ENCODE results near the gene SREBF2. TPM values are rescaled to one million over a fixed set of nuclear protein-coding genes. Genes with fewer than 3 reads are reported as not detected.

The SREBF2 gene
- total and polyA plus RNA-seq, 2 of the 13 experiments (the other 11 are each of a cell fraction or from before 2014, with no cell fraction given): 53.8 to 72.6 TPM

DNA sequence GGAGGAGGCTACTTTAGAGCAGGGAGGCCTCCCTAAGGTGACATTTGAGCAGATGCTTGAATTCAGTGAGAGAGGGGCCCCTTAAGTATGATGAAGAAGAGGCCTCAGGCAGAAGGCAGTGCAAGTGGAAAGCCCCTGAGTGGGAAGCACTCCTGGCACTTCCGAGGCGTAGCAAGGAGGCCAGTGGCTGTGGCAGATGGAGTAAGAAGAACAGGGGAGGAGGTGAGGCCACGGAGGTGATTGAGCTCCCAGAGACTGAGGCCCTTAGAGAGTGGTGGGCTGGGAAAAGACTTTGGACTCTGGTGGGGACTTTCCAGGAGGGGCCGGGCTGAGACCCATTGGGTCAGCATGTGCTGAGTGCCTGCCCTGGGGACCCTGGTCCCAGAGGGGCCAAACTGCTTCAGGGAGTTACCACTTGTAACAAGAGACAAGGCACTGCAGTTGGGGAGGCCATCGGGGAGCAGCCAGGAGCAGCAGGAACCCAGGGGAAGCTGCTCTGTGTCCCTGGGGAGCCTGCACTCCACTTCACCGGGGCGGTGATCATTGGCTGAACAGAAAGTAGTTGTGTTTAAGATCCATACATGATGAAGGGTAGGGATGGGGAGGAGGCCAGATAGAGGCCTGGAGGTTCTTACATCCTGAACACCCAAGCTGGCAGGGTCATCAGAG, 116.5 kb downstream of the SREBF2 start (continued):
- TF ChIP-seq, protein P1, sequence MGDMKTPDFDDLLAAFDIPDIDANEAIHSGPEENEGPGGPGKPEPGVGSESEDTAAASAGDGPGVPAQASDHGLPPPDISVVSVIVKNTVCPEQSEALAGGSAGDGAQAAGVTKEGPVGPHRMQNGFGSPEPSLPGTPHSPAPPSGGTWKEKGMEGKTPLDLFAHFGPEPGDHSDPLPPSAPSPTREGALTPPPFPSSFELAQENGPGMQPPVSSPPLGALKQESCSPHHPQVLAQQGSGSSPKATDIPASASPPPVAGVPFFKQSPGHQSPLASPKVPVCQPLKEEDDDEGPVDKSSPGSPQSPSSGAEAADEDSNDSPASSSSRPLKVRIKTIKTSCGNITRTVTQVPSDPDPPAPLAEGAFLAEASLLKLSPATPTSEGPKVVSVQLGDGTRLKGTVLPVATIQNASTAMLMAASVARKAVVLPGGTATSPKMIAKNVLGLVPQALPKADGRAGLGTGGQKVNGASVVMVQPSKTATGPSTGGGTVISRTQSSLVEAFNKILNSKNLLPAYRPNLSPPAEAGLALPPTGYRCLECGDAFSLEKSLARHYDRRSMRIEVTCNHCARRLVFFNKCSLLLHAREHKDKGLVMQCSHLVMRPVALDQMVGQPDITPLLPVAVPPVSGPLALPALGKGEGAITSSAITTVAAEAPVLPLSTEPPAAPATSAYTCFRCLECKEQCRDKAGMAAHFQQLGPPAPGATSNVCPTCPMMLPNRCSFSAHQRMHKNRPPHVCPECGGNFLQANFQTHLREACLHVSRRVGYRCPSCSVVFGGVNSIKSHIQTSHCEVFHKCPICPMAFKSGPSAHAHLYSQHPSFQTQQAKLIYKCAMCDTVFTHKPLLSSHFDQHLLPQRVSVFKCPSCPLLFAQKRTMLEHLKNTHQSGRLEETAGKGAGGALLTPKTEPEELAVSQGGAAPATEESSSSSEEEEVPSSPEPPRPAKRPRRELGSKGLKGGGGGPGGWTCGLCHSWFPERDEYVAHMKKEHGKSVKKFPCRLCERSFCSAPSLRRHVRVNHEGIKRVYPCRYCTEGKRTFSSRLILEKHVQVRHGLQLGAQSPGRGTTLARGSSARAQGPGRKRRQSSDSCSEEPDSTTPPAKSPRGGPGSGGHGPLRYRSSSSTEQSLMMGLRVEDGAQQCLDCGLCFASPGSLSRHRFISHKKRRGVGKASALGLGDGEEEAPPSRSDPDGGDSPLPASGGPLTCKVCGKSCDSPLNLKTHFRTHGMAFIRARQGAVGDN (CRISPR knock-in tag; IDR thresholded peaks at IDR 0.05): peak; percentile 54

DNA sequence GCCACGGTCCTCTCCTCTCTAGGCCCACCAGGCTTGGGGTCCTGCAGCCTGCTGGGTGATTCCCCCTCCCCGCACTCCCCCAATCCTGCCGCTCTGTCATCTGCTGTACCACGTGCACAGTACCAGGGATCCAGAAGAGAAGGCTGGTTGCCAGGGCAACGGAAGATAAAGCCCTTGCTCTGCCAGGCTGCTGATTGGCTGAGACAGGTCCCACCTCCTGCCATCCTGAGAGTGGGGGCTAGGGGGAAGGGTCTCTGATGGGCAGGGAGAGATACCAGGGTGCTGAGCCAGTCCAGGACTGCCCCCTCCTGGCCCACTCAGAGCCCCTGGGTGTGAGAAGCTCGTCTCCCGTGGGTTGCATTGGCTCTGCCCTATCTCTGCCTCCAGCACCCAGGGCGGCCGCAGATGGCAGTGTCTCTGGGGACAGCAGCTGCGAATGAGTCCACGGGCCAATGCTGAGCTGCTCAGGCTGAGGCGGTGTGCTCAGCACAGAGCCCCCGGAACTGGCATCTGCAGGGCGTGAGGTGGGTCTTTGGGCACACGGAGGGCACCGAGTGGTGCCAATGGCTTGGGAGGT, 119.1 kb downstream of the SREBF2 start, which contains the start of gene SMIM45:
SMIM45 (plus strand) TSS at position 253 of the 577 bp plus-strand sequence.
- ChIA-PET CTCF (ENCODE audit: low intra/inter-chr PET ratio, low total read pairs) (interaction anchor here (1.5 kb wide), 1 partner anchor 163 kb away, joined by 5 read pairs; no protein-coding TSS in a partner anchor), POLR2A (no interaction called here)
- in situ Hi-C loops (cut with HindIII; ENCODE audit: extremely low pct_ligation_motif_present, low pct_unique_long_range_greater_than_20kb): loop anchor here (25.0 kb wide), 1 partner anchor 485 kb away; the partner anchor contains the start of gene NFAM1
- no peak for TF ChIP-seq ZSCAN22 (CRISPR knock-in tag; IDR thresholded peaks at IDR 0.05)
- peak; percentile 24; the same call in 1 of the 2 replicates for TF ChIP-seq RFX1 (IDR thresholded peaks at IDR 0.05)
- TF ChIP-seq HOXA5 (CRISPR knock-in tag; IDR thresholded peaks at IDR 0.05): no peak
- TF ChIP-seq ZMYM3 (CRISPR knock-in tag; IDR thresholded peaks at IDR 0.05): no peak
- TF ChIP-seq, protein P2, sequence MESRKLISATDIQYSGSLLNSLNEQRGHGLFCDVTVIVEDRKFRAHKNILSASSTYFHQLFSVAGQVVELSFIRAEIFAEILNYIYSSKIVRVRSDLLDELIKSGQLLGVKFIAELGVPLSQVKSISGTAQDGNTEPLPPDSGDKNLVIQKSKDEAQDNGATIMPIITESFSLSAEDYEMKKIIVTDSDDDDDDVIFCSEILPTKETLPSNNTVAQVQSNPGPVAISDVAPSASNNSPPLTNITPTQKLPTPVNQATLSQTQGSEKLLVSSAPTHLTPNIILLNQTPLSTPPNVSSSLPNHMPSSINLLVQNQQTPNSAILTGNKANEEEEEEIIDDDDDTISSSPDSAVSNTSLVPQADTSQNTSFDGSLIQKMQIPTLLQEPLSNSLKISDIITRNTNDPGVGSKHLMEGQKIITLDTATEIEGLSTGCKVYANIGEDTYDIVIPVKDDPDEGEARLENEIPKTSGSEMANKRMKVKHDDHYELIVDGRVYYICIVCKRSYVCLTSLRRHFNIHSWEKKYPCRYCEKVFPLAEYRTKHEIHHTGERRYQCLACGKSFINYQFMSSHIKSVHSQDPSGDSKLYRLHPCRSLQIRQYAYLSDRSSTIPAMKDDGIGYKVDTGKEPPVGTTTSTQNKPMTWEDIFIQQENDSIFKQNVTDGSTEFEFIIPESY (CRISPR knock-in tag; IDR thresholded peaks at IDR 0.05): no peak
- 0 out of 2 replicates have a peak, but pooled peaks have one; percentile 19 for TF ChIP-seq HNRNPL (IDR thresholded peaks at IDR 0.05; ENCODE audit: low read depth, low read length)
- no peak for TF ChIP-seq KAT7 (CRISPR knock-in tag; IDR thresholded peaks at IDR 0.05; ENCODE audit: borderline replicate concordance)
- 0 out of 2 replicates have a peak, but pooled peaks have one; percentile 32 for TF ChIP-seq RFX3 (CRISPR knock-in tag; IDR thresholded peaks at IDR 0.05)
- no TSS peak for BruUV-seq (replicated peaks)
- FAIRE-seq: no peak
- Histone ChIP-seq H3K4me2 (ENCODE audit: low read depth, low read length) (peak within 1 kb of the TSS; percentile 45), H3K4me3 (replicated peaks in 1 of 3; ENCODE audit: insufficient read depth in 1 of 3, low read depth in 2 of 3, low read length in 3 of 3) (no peak within 1 kb of the TSS), H3K9ac (ENCODE audit: insufficient read depth, low read depth, low read length) (no peak within 1 kb of the TSS), H3K9me3 (ENCODE audit: low read length) (no peaks in the 10 kb centered on the region), H2AFZ (ENCODE audit: low read length) (no peak within 1 kb of the TSS), H3K4me1 (ENCODE audit: insufficient read depth, low read length) (peaks cover 43% of the 10 kb centered on the region), H3K27ac (ENCODE audit: extremely low read length, insufficient read depth, low read length) (no peak within 1 kb of the TSS), H4K20me1 (ENCODE audit: insufficient read depth, low read length) (no peaks in the 10 kb centered on the region), H3K36me3 (replicated peaks in 1 of 2; ENCODE audit: control insufficient read depth in 1 of 2, insufficient read depth in 2 of 2, low read length in 2 of 2) (no peaks in the 10 kb centered on the region), H3K27me3 (ENCODE audit: control insufficient read depth in 1 of 2, insufficient read depth in 2 of 2, low read length in 2 of 2) (no peaks in the 10 kb centered on the region), H3K79me2 (ENCODE audit: insufficient read depth, low read length) (no peaks in the 10 kb centered on the region)
- no peak for DNase-seq (ENCODE audit: low spot score)
- ATAC-seq: no peak
- WGBS (ENCODE audit: low lambda C conversion rate): 79% methylated on average over 9 of the region's 16 CpGs
- intact Hi-C loops (cut with micrococcal nuclease; ENCODE audit: unreplicated experiment): loop anchor here (5.0 kb wide), 1 partner anchor 160 kb away; no protein-coding TSS in a partner anchor

Data from HepG2 (cell line).